GM12874 (cell line): ENCODE data around the gene COPA.

ENCODE experiments used
- TF ChIP-seq, protein P1 (sequence below): IDR thresholded peaks from 2 replicates; pipeline ENCODE4 v1.5.1; 2011; ENCODE audit warnings: low read depth, mild to moderate bottlenecking, control low read depth, low read length, moderate library complexity; ENCODE audit not compliant: insufficient read depth

Gene COPA

DNA sequence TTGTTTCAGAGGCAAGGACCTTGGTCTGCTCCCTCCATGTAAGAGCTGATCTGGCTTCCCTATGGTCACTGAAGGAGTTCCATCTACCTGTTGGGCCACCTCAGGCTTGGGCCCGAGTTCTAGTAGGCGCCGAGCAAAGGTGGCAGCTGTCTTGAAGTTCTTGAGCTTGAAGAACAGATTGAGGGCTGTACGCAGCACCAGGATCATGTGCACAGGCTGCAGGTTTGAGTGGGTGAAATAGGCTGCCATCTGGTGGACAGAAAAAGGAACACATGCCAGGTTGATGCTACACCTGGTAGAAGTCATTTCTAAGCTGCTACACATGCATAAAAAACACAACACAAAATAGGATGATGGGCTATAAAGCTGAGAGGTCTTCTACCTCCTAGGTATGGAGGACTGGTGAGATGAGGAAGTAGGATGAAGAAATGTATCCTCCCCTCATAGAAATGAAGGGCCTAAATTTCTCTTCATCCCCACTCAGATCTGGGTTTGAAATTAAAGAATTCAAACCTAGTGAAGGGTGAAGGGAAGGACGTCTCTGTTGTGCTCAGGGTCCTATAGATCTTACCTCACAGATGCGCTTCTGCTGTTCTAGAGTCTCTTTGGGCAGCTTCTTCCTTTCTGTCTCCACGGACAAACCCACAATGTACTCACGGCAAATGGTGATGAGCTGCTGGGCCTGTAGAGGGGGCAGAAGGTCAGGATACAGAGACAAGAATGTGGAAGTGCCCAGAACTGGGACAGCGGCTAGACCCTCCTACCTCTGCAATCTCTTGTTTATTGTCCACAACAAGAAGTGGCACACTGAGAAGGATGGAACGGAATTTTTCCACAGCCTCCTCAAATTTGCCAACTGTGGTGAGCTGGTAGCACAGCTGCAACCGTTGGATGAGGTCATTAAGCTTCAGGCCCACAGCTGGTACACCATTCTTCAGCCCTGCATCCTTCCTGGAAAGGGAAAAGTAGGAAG lies 51.5 kb downstream of the COPA start:
- TF ChIP-seq, protein P1, sequence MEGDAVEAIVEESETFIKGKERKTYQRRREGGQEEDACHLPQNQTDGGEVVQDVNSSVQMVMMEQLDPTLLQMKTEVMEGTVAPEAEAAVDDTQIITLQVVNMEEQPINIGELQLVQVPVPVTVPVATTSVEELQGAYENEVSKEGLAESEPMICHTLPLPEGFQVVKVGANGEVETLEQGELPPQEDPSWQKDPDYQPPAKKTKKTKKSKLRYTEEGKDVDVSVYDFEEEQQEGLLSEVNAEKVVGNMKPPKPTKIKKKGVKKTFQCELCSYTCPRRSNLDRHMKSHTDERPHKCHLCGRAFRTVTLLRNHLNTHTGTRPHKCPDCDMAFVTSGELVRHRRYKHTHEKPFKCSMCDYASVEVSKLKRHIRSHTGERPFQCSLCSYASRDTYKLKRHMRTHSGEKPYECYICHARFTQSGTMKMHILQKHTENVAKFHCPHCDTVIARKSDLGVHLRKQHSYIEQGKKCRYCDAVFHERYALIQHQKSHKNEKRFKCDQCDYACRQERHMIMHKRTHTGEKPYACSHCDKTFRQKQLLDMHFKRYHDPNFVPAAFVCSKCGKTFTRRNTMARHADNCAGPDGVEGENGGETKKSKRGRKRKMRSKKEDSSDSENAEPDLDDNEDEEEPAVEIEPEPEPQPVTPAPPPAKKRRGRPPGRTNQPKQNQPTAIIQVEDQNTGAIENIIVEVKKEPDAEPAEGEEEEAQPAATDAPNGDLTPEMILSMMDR = peak; percentile 79

- TF ChIP-seq, protein P1 = no peak
Measured at GRCh38 chr1:160285506-160285905, 57.5 kb downstream of the COPA start.

DNA sequence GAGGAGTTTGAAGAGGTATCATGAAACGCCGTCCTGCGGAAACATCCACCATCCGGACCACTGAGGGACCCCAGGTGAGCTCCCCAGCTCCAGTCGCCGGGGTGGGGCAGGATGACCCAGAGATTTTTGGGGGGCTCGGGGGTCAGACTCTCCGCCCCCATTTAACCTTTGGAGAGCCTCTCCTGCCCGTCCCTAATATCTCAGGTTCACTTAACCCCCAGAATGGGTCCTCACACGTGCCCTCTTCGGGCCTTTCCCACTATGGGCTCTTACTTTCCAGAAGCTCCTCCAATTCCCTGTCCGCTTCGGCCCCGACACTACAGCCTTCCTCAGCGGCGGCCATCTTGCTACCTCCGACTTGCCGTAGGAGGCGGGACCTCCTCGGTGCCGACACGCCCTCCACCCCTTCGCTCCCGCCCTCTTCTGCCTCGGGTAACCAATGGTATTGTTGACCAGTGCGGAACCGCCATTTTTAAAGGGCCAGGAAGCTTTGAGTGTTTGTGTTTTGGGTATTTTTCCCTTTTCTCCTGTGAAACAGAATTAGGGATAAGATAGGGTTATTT lies 58.2 kb downstream of the COPA start, which contains the start of gene PEX19:
Gene PEX19 (minus strand): TSS at position 352 of the 563 bp plus-strand sequence. CDS start 9 bp downstream, at position 343.
- TF ChIP-seq, protein P1 = no peak

GRCh38 chr1:160284220-160284781 lies 58.7 kb downstream of the COPA start:
- TF ChIP-seq, protein P1 = no peak

GRCh38 chr1:160282807-160283206 lies 60.2 kb downstream of the COPA start:
- TF ChIP-seq, protein P1 = no peak

GRCh38 chr1:160277987-160278386 lies 65.1 kb downstream of the COPA start:
- TF ChIP-seq, protein P1 = no peak

GRCh38 chr1:160277330-160277729 lies 65.7 kb downstream of the COPA start:
- TF ChIP-seq, protein P1 = no peak
